ENCODE data around the gene MTFP1.

DNA sequence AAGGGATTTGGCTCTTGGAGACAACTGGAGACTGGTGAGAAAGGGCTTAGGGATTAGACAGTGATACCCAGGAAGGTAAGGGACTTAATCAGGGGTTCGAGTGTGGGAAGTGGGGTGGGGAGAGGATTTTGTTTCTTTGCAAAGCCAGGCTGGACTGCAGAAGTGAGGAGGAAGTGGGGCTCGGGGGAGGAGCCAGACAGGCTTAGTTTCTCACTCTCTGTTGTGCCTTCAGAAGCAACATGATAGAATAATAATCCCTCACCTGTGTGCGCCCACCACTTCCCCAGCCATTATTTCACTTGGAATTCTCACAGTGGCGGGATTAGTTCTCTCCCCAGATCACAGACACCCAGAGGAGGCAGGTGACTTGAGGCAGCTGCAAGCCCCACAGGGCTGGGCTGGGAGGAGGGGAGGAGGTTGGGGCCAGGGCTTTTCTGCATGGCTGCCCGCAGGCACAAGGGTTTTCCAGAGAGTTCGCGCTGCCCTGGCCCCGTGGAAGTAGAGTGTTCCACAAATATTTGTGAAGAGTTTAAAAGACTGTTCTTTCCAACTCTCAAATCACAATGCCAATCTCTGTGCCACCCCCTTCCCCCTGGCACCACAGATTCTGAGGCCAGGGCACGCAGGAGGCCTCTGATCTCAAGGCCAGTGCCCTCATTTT lies 32.8 kb upstream of the MTFP1 start:
- TF ChIP-seq, protein P1, sequence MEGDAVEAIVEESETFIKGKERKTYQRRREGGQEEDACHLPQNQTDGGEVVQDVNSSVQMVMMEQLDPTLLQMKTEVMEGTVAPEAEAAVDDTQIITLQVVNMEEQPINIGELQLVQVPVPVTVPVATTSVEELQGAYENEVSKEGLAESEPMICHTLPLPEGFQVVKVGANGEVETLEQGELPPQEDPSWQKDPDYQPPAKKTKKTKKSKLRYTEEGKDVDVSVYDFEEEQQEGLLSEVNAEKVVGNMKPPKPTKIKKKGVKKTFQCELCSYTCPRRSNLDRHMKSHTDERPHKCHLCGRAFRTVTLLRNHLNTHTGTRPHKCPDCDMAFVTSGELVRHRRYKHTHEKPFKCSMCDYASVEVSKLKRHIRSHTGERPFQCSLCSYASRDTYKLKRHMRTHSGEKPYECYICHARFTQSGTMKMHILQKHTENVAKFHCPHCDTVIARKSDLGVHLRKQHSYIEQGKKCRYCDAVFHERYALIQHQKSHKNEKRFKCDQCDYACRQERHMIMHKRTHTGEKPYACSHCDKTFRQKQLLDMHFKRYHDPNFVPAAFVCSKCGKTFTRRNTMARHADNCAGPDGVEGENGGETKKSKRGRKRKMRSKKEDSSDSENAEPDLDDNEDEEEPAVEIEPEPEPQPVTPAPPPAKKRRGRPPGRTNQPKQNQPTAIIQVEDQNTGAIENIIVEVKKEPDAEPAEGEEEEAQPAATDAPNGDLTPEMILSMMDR (IDR thresholded peaks at IDR 0.05): no peak
- no peak for TF ChIP-seq POLR2AphosphoS5 (IDR thresholded peaks at IDR 0.05)

Data from suprapubic skin (tissue), 3 donors.